Ammon's horn (tissue), 1 donor: ENCODE results near the gene GSN.

Experiments used
- DNase-seq: peaks from one replicate; pipeline ENCODE4 v3.0.0-alpha.2; 2016; ENCODE audit warnings: low spot score

Gene GSN

DNA sequence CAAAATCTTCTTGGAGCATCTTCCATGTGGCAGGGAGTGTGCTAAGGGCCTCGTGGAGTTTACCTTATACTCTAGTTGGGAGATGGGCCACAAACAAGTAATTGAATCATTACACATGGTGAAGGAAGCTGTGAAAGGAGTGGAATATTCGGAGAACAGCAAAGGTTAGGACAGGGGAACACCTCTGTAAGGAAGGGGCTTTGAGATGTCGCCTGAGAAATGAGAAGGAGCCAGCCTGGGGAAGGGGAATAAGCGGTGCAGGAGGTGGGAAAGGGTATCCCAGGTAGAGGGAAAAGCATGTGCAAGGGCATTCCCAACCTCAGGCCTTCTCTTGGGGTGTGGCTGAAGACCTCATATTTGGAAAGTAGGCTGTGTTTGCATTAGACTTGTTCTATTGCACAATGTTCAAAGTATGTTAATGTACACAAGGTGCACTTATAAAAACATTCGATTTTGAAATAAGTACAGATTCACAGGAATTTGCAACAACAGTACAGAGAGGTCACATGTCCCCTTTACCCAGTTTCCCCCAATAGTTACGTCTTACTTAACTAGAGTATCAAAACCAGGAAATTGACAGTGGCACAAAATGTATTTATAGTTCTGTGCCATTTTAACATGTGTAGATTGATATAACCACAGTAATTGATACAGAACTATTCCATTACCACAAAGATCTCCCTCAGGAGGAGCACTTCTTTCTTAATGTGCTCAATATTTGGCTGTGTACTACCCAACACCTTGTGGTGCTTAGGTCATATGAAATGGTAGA is 104.5 kb downstream of the GSN start:
- no peak for DNase-seq

DNA sequence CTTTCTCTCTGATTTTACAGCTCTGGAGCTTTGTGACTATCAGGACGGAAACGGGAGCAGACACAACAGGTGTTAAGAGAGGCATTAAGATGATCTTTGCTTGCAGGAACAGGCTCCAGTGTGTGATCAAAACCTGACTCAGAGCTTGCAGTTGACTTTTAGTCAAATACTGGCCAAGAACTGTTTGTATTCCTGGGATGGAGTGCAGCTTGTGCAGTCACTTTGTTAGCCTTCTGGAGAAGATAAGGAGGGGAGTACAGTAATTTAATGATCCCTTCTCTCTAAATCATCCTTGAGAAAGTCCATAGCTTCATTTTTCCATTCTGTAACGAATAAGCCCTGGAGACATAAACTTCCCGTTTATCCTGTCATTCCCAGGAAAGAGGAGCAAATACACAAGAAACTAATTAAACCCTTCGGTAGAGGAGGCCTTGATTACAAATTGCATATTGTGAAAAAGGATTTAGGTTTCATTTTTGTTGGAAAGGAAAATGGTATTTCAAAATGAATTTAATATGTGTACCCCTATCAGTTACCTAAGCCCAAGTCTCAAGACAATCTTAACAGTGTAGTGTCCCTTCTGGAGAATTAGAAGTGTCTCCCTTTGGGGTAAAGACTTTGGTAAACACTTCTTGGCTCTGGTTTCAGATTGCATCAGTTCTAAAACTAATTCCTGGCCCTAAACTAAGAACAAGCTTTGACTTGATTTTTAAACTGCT is 105.2 kb downstream of the GSN start:
- DNase-seq = no peak

DNA sequence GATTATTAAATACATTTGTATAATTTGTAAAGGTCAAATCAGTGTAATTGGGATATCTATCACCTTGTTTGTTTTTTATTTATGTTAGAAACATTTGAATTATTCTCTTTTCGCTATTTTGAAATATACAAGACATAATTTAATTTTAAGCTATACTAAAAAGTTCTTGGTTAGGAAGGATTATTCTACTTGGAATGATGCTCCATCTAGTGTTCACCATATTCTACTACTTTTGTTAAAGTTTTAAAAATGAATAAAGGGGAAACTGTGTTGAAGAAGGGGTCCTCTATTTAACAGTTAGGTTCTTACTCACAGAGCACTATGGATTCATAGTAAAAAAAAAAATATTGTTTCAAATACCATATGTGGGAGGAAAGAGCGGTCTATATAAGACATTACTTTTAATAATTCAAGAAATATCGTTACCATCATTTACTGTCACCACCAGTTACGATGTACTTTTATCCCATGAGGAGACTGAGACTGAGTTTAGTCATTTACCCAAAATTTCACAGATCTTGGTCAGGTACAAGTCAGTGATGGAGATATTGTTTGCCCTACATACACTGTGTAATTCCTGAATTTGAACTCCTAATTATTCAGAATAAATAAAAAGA is 108.4 kb downstream of the GSN start:
- no peak for DNase-seq

DNA sequence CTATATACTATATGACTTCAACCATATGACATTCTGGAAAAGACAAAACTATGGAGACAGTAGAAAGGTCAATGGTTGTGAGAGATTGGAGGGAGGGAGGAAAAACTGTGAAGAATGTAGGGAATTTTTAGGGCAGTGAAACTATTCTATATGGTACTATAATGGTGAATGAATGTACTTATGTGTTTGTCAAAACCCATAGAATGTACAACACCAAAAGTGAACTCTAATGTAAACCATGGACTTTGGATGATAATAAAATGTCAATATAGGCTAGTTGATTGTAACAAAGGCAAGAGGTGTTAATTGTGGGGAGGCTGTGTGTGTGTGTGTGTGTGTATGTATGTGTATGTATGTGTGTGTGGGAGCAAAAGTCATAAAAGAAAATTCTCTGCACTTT is 112.9 kb downstream of the GSN start:
- DNase-seq = no peak
